Skeletal muscle cell (primary cell): ENCODE measurements around the gene GPR146.
"Not testable (repeated sequence)": the region's sequence is repeated elsewhere in the genome, so short reads cannot be mapped to it uniquely, and the experiment has no call there.

ENCODE experiments used
- DNase-seq: peaks from one replicate; pipeline ENCODE4 v3.0.0-alpha.2; 2010; ENCODE audit warnings: low read depth
- H3K4me3 ChIP-seq: 2 replicates; pipeline ENCODE4 v1.5.1; 2011; ENCODE audit warnings: low read depth, mild to moderate bottlenecking, control low read depth, low read length, moderate library complexity

Gene GPR146

GRCh38 chr7:1024331-1024841 lies 20.0 kb upstream of the GPR146 start:
- no peak overlapping the region for H3K4me3 ChIP-seq
- DNase-seq = no peak

GRCh38 chr7:1024876-1025742 lies 19.2 kb upstream of the GPR146 start:
- H3K4me3 ChIP-seq = no peak overlapping the region
- no peak for DNase-seq

- no peak overlapping the region for H3K4me3 ChIP-seq
- DNase-seq = no peak
These were observed 18.4 kb upstream of the GPR146 start for GRCh38 chr7:1025743-1026581.

GRCh38 chr7:1026721-1027161 lies 17.6 kb upstream of the GPR146 start:
- no peak for DNase-seq
- H3K4me3 ChIP-seq = peak overlapping the region; percentile 68

GRCh38 chr7:1027242-1028043 lies 16.9 kb upstream of the GPR146 start:
- no peak for DNase-seq
- peak overlapping the region; percentile 68 for H3K4me3 ChIP-seq

GRCh38 chr7:1028044-1028770 lies 16.1 kb upstream of the GPR146 start:
- DNase-seq = peak; percentile 61
- peak overlapping the region; percentile 68 for H3K4me3 ChIP-seq

- peak; percentile 80 for DNase-seq
- peak overlapping the region; percentile 68 for H3K4me3 ChIP-seq
These were observed 15.3 kb upstream of the GPR146 start for GRCh38 chr7:1028775-1029636.

GRCh38 chr7:1029637-1030443 lies 14.5 kb upstream of the GPR146 start:
- DNase-seq = no peak
- no peak overlapping the region for H3K4me3 ChIP-seq

GRCh38 chr7:1030444-1031070 lies 13.8 kb upstream of the GPR146 start:
- H3K4me3 ChIP-seq = no peak overlapping the region
- DNase-seq = no peak

- DNase-seq = no peak
- no peak overlapping the region for H3K4me3 ChIP-seq
These were observed 12.5 kb upstream of the GPR146 start for GRCh38 chr7:1031716-1032455.

- no peak overlapping the region for H3K4me3 ChIP-seq
- DNase-seq = no peak
These were observed 11.7 kb upstream of the GPR146 start for GRCh38 chr7:1032536-1033181.

GRCh38 chr7:1033546-1034145 lies 10.7 kb upstream of the GPR146 start:
- no peak for DNase-seq
- H3K4me3 ChIP-seq = no peak overlapping the region

GRCh38 chr7:1034769-1035168 lies 9.6 kb upstream of the GPR146 start:
- not testable (repeated sequence) for DNase-seq, H3K4me3 ChIP-seq

- H3K4me3 ChIP-seq, DNase-seq: not testable (repeated sequence)
These were observed 8.0 kb upstream of the GPR146 start for GRCh38 chr7:1036164-1036928.
